ENCODE results near the gene CHIC1.
"Not testable (repeated sequence)": the region's sequence is repeated elsewhere in the genome, so short reads cannot be mapped to it uniquely, and the experiment has no call there.

The CHIC1 gene

DNA sequence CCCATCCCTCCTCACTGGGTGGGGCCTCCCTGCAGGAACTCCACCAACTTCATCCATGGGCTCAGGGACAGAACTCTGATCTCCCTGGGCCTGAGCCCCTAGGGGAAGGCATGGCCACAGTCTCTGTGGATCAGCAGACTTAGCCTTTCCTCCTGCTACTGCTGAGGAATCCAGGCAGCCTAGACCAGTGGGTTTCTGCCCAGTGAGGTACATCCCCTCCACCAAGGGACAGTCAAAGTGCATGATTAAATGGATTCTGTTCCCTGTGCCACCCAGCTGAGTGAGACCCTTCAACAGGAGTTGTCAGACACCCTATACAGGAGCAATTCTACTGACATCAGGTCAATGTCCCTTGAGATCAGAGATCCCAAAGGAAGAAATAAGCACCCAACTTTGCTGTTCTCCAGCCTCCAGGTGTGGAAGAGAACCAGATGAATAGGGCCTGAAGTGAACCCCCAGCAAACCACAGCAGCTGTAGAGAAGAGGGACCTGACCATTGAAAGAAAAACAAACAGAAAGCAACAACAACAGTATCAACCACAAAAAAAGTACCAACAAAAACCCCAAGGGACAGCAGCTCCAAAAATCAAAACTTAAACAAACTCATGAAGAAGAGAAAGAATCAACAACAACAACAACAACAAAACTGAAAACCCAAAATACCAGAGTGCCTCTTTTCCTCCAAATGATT is 84.8 kb downstream of the CHIC1 start:
- DNase-seq (ENCODE audit: low spot score in 2 of 2) (no peak), ATAC-seq (no peak)
- H3K27ac Mint-ChIP-seq, result no peak overlapping the region
- H3K4me3 Mint-ChIP-seq, result no peak overlapping the region
- no peaks in the 10 kb centered on the region for H3K4me1 Mint-ChIP-seq
- H3K9me3 Mint-ChIP-seq, result no peaks in the 10 kb centered on the region
- peaks cover 4% of the 10 kb centered on the region for H3K36me3 Mint-ChIP-seq

- H3K4me1 Mint-ChIP-seq; ATAC-seq; DNase-seq (ENCODE audit: low spot score in 2 of 2); H3K4me3 Mint-ChIP-seq; H3K9me3 Mint-ChIP-seq; H3K36me3 Mint-ChIP-seq; H3K27ac Mint-ChIP-seq: not testable (repeated sequence)
These were observed 98.3 kb downstream of the CHIC1 start for GRCh38 chrX:73661322-73661721.

GRCh38 chrX:73668779-73669178 is 105.8 kb downstream of the CHIC1 start:
- Mint-ChIP-seq H3K9me3 (peaks cover 19% of the 10 kb centered on the region), H3K4me1 (no peaks in the 10 kb centered on the region), H3K4me3 (no peak overlapping the region), H3K27ac (no peak overlapping the region), H3K36me3 (no peaks in the 10 kb centered on the region)
- DNase-seq (ENCODE audit: low spot score in 2 of 2), result no peak
- no peak for ATAC-seq

DNA sequence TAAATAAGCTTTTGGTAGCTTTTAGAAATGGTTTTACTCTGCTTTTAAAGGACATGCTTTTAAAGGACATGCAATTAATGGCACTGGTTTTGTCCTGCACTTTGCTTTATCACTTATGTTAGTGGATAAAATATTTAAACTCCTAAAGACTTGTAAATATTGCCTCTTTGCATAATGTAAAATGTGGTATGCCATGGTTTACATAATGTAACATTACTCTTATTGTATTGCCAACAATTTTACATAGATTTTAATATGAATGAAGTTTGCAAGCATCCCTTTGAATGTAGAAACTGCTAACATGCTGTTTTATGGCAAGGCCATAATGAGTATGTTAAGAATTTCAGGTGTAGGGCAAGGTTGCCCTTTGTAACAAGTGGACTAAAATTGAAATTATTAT is 118.4 kb downstream of the CHIC1 start:
- H3K4me3 Mint-ChIP-seq, result no peak overlapping the region
- no peak overlapping the region for H3K27ac Mint-ChIP-seq
- DNase-seq (ENCODE audit: low spot score in 2 of 2) (no peak), ATAC-seq (no peak)
- no peaks in the 10 kb centered on the region for H3K9me3 Mint-ChIP-seq
- H3K36me3 Mint-ChIP-seq, result no peaks in the 10 kb centered on the region
- no peaks in the 10 kb centered on the region for H3K4me1 Mint-ChIP-seq

- no peak for DNase-seq (ENCODE audit: low spot score in 2 of 2)
- peaks cover 7% of the 10 kb centered on the region for H3K36me3 Mint-ChIP-seq
- H3K9me3 Mint-ChIP-seq, result no peaks in the 10 kb centered on the region
- no peaks in the 10 kb centered on the region for H3K4me1 Mint-ChIP-seq
- H3K4me3 Mint-ChIP-seq, result no peak overlapping the region
- H3K27ac Mint-ChIP-seq, result no peak overlapping the region
- ATAC-seq, result no peak
These were observed 120.4 kb downstream of the CHIC1 start for GRCh38 chrX:73683236-73683859.

- DNase-seq (ENCODE audit: low spot score in 2 of 2); H3K27ac Mint-ChIP-seq; ATAC-seq; H3K4me3 Mint-ChIP-seq; H3K36me3 Mint-ChIP-seq; H3K4me1 Mint-ChIP-seq; H3K9me3 Mint-ChIP-seq: not testable (repeated sequence)
These were observed 144.0 kb downstream of the CHIC1 start for GRCh38 chrX:73707014-73707413.

DNA sequence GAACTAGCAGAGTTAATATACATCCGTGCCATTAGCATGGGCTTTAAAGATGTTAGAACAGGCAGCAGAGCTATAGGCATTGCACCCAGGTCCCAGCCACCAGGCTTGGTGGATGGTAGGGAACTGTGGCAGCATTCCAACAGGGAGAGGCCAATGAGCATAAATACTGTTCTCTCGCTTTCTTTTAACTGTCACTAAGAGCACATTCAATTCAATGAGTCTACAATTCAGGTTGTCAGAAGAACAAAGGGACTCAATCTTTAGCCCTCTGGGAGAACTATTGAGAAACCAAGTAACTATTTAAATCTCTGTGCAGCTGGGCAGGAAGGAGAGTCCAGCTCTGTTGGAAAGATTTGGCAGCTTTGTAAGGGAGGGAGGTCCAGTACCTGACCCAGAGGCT is 165.6 kb downstream of the CHIC1 start:
- H3K4me3 Mint-ChIP-seq, result no peak overlapping the region
- H3K27ac Mint-ChIP-seq, result no peak overlapping the region
- no peaks in the 10 kb centered on the region for H3K36me3 Mint-ChIP-seq
- ATAC-seq, result no peak
- H3K9me3 Mint-ChIP-seq, result no peaks in the 10 kb centered on the region
- no peak for DNase-seq (ENCODE audit: low spot score in 2 of 2)
- H3K4me1 Mint-ChIP-seq, result no peaks in the 10 kb centered on the region
